HUES64 (cell line): Measurements from ENCODE around the gene HAUS8.
A peak's percentile ranks its signal among the peaks of the same experiment; 100 is the strongest.
"Not testable (repeated sequence)": the region's sequence is repeated elsewhere in the genome, so short reads cannot be mapped to it uniquely, and the experiment has no call there.

Source experiments
- H3K27ac ChIP-seq: 2 replicates; pipeline ENCODE4 v1.7.0; 2013; ENCODE audit warnings: low read depth, low read length, inconsistent platforms
- H3K27me3 ChIP-seq: 2 replicates; pipeline ENCODE4 v1.6.1; 2013; ENCODE audit warnings: mild to moderate bottlenecking, low read length; ENCODE audit not compliant: insufficient read depth
- H3K36me3 ChIP-seq: 2 replicates; pipeline ENCODE4 v1.6.1; 2013; ENCODE audit warnings: mild to moderate bottlenecking, low read length; ENCODE audit not compliant: insufficient read depth
- H3K4me1 ChIP-seq: 2 replicates; pipeline ENCODE4 v1.6.1; 2013; ENCODE audit warnings: mild to moderate bottlenecking, low read length, moderate library complexity; ENCODE audit not compliant: insufficient read depth
- H3K4me3 ChIP-seq: 2 replicates; pipeline ENCODE4 v1.5.1; 2013; ENCODE audit warnings: mild to moderate bottlenecking, low read length, moderate library complexity
- H3K9ac ChIP-seq: 2 replicates; pipeline ENCODE4 v1.6.1; 2013; ENCODE audit warnings: mild to moderate bottlenecking, low read depth, low read length
- H3K9me3 ChIP-seq: 2 replicates; pipeline ENCODE4 v1.6.1; 2013; ENCODE audit warnings: low read depth, low read length; ENCODE audit not compliant: insufficient read depth
- WGBS: fragments of 150-250, 120-280 bp; methylation state at CpG from one replicate; pipeline ENCODE4 v1.1.7; 2013; ENCODE audit warnings: missing lambda C conversion rate; 5-methylcytosine and 5-hydroxymethylcytosine counted together

Gene HAUS8

GRCh38 chr19:17031741-17032140 is 43.5 kb downstream of the HAUS8 start:
- H3K4me1 ChIP-seq = no peaks in the 10 kb centered on the region
- 92% methylated on average over 6 of the region's 6 CpGs for WGBS
- H3K9ac ChIP-seq = no peak overlapping the region
- no peak overlapping the region for H3K27ac ChIP-seq
- H3K9me3 ChIP-seq = no peaks in the 10 kb centered on the region
- no peaks in the 10 kb centered on the region for H3K36me3 ChIP-seq
- no peak overlapping the region for H3K4me3 ChIP-seq
- no peaks in the 10 kb centered on the region for H3K27me3 ChIP-seq

GRCh38 chr19:17027535-17027975 is 47.7 kb downstream of the HAUS8 start:
- H3K9me3 ChIP-seq = peaks cover 11% of the 10 kb centered on the region; the same call in 1 of the 2 replicates
- H3K4me3 ChIP-seq = peak overlapping the region; percentile 43
- H3K36me3 ChIP-seq = peaks cover 5% of the 10 kb centered on the region; the same call in 1 of the 2 replicates
- H3K4me1 ChIP-seq = peaks cover 7% of the 10 kb centered on the region
- no peak overlapping the region for H3K9ac ChIP-seq
- no peak overlapping the region for H3K27ac ChIP-seq
- peaks cover 17% of the 10 kb centered on the region for H3K27me3 ChIP-seq
- 71% methylated on average over 6 of the region's 7 CpGs for WGBS

- H3K27ac ChIP-seq = no peak within 1 kb of the TSS
- peak within 1 kb of the TSS; percentile 54 for H3K9ac ChIP-seq
- H3K27me3 ChIP-seq = peaks cover 17% of the 10 kb centered on the region
- peak within 1 kb of the TSS; percentile 68 for H3K4me3 ChIP-seq
- peaks cover 7% of the 10 kb centered on the region for H3K4me1 ChIP-seq
- peaks cover 11% of the 10 kb centered on the region; the same call in 1 of the 2 replicates for H3K9me3 ChIP-seq
- WGBS = 5% methylated on average over 60 of the region's 67 CpGs
- H3K36me3 ChIP-seq = peaks cover 5% of the 10 kb centered on the region; the same call in 1 of the 2 replicates
Measured at GRCh38 chr19:17026706-17027534, 48.3 kb downstream of the HAUS8 start, which contains the start of gene CPAMD8. Gene CPAMD8 (minus strand): TSS chr19:17026810. CDS start chr19:17026642, 168 bp downstream.

- H3K36me3 ChIP-seq = peaks cover 5% of the 10 kb centered on the region; the same call in 1 of the 2 replicates
- H3K9me3 ChIP-seq = peaks cover 14% of the 10 kb centered on the region; the same call in 1 of the 2 replicates
- peaks cover 17% of the 10 kb centered on the region for H3K27me3 ChIP-seq
- peak overlapping the region; percentile 54 for H3K9ac ChIP-seq
- peak overlapping the region; percentile 68 for H3K4me3 ChIP-seq
- no peak overlapping the region for H3K27ac ChIP-seq
- H3K4me1 ChIP-seq = peaks cover 7% of the 10 kb centered on the region
- WGBS = 2% methylated on average over 35 of the region's 40 CpGs
Measured at GRCh38 chr19:17025991-17026658, 49.1 kb downstream of the HAUS8 start.

GRCh38 chr19:17025361-17025760 is 49.9 kb downstream of the HAUS8 start:
- H3K9me3 ChIP-seq = peaks cover 14% of the 10 kb centered on the region; the same call in 1 of the 2 replicates
- H3K27ac ChIP-seq = no peak overlapping the region
- H3K27me3 ChIP-seq = peaks cover 17% of the 10 kb centered on the region
- WGBS = 77% methylated on average over 6 of the region's 6 CpGs
- peaks cover 7% of the 10 kb centered on the region for H3K4me1 ChIP-seq
- peaks cover 5% of the 10 kb centered on the region; the same call in 1 of the 2 replicates for H3K36me3 ChIP-seq
- peak overlapping the region; percentile 68 for H3K4me3 ChIP-seq
- H3K9ac ChIP-seq = no peak overlapping the region

- not testable (repeated sequence) for H3K4me1 ChIP-seq, H3K4me3 ChIP-seq, H3K36me3 ChIP-seq, H3K9ac ChIP-seq, H3K27ac ChIP-seq
- peaks cover 17% of the 10 kb centered on the region for H3K27me3 ChIP-seq
- peaks cover 14% of the 10 kb centered on the region; the same call in 1 of the 2 replicates for H3K9me3 ChIP-seq
- WGBS = 75% methylated on average over 8 of the region's 8 CpGs
Measured at GRCh38 chr19:17024941-17025340, 50.3 kb downstream of the HAUS8 start.

GRCh38 chr19:17023805-17024204 is 51.4 kb downstream of the HAUS8 start:
- no peak overlapping the region for H3K27ac ChIP-seq
- peaks cover 14% of the 10 kb centered on the region; the same call in 1 of the 2 replicates for H3K9me3 ChIP-seq
- H3K27me3 ChIP-seq = peaks cover 17% of the 10 kb centered on the region
- no peak overlapping the region for H3K4me3 ChIP-seq
- H3K9ac ChIP-seq = no peak overlapping the region
- peaks cover 5% of the 10 kb centered on the region; the same call in 1 of the 2 replicates for H3K36me3 ChIP-seq
- 94% methylated on average over 3 of the region's 3 CpGs for WGBS
- peaks cover 7% of the 10 kb centered on the region for H3K4me1 ChIP-seq

GRCh38 chr19:17022738-17023137 is 52.5 kb downstream of the HAUS8 start:
- H3K4me1 ChIP-seq = peaks cover 7% of the 10 kb centered on the region
- no peak overlapping the region for H3K9ac ChIP-seq
- peaks cover 17% of the 10 kb centered on the region for H3K27me3 ChIP-seq
- H3K36me3 ChIP-seq = peaks cover 5% of the 10 kb centered on the region; the same call in 1 of the 2 replicates
- no peak overlapping the region for H3K4me3 ChIP-seq
- WGBS = 81% methylated on average over 7 of the region's 7 CpGs
- H3K9me3 ChIP-seq = peaks cover 14% of the 10 kb centered on the region; the same call in 1 of the 2 replicates
- no peak overlapping the region for H3K27ac ChIP-seq

GRCh38 chr19:17021793-17022590 is 53.3 kb downstream of the HAUS8 start:
- peaks cover 7% of the 10 kb centered on the region for H3K4me1 ChIP-seq
- peaks cover 18% of the 10 kb centered on the region; the same call in 1 of the 2 replicates for H3K9me3 ChIP-seq
- no peak overlapping the region for H3K27ac ChIP-seq
- 92% methylated on average over 12 of the region's 12 CpGs for WGBS
- no peak overlapping the region for H3K9ac ChIP-seq
- H3K27me3 ChIP-seq = peaks cover 17% of the 10 kb centered on the region
- H3K4me3 ChIP-seq = no peak overlapping the region
- peaks cover 5% of the 10 kb centered on the region; the same call in 1 of the 2 replicates for H3K36me3 ChIP-seq

- H3K36me3 ChIP-seq = peaks cover 5% of the 10 kb centered on the region; the same call in 1 of the 2 replicates
- no peak overlapping the region for H3K4me3 ChIP-seq
- WGBS = 98% methylated on average over 1 of the region's 1 CpG
- H3K4me1 ChIP-seq = peaks cover 7% of the 10 kb centered on the region
- no peak overlapping the region for H3K27ac ChIP-seq
- H3K27me3 ChIP-seq = peaks cover 16% of the 10 kb centered on the region
- H3K9ac ChIP-seq = no peak overlapping the region
- H3K9me3 ChIP-seq = peaks cover 20% of the 10 kb centered on the region; the same call in 1 of the 2 replicates
Measured at GRCh38 chr19:17021328-17021727, 53.9 kb downstream of the HAUS8 start.
